Keratinocyte (primary cell): ENCODE measurements around the gene SMG6.

Experiments
- CTCF ChIP-seq, 3 experiments: IDR thresholded peaks in 1 of 3; conservative IDR thresholded peaks in 1 of 3; optimal IDR thresholded peaks in 1 of 3; 2 replicates in 2 of 3; 3 replicates in 1 of 3; pipeline versions ENCODE3 to v1.5.1; 2011; ENCODE audit warnings: low read length in 3 of 3, mild to moderate bottlenecking in 3 of 3, moderate library complexity in 2 of 3, control low read depth in 1 of 3, inconsistent platforms in 1 of 3; ENCODE audit not compliant: insufficient read depth in 2 of 3; ENCODE audit errors: extremely low read depth in 1 of 3
- EZH2 ChIP-seq: IDR thresholded peaks from one replicate; pipeline ENCODE4 v1.6.1; 2012; ENCODE audit warnings: inconsistent platforms, mild to moderate bottlenecking, low read length, moderate library complexity

DNA sequence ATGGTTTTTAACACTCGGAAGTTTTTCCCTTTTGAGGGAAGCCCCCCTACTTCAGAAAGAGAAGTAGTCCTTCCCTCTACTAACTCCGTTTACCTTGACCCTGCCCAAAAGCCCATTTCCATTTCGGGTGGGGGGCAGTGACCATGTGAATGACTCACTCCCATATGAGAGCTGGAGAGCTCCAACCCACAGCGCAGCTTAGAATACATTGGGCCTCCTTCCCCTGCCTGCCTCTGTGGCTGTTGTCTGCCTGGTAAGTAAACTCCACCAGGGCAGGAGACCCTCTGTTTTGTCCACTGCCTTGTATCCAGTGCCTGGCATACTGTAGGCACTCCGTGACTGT, 34.7 kb upstream of the SMG6 start:
- no peak for TF ChIP-seq EZH2
- TF ChIP-seq CTCF (optimal IDR thresholded peaks at IDR 0.05 in 1 of 3, IDR thresholded peaks at IDR 0.05 in 1 of 3, conservative IDR thresholded peaks at IDR 0.05 in 1 of 3; ENCODE audit: extremely low read depth in 1 of 3, insufficient read depth in 2 of 3, low read length in 3 of 3), result no peak
